H1 (cell line): ENCODE results near the gene OVCH2. TPM values are rescaled to one million over a fixed set of nuclear protein-coding genes. Genes with fewer than 3 reads are reported as not detected.

ENCODE experiments used
- CTCF ChIA-PET: fragments of 300-600 bp; sonication (Branson Sonifier 250); formaldehyde crosslinking; loops from one replicate; lab custom pipeline; 2021; ENCODE audit not compliant: partially characterized antibody; lab: Charles Lee
- POLR2A ChIA-PET: fragments of 300-600 bp; sonication (Branson Sonifier 250); formaldehyde crosslinking; loops from one replicate; lab custom pipeline; 2021; ENCODE audit warnings: inconsistent platforms; ENCODE audit not compliant: partially characterized antibody; lab: Charles Lee
- DNase-seq, 2 experiments: peaks; one replicate each; pipeline versions ENCODE4 v3.0.0 to v3.0.0-alpha.2; 2010 to 2022; ENCODE audit warnings: low spot score in 2 of 2, low read depth in 1 of 2, mixed read lengths in 1 of 2
- FAIRE-seq: peaks from 2 replicates; lab custom pipeline; 2011; peaks lifted over from hg19 to GRCh38; lab: Jason Lieb, UNC
- H2AFZ ChIP-seq: 2 replicates; pipeline ENCODE4 v1.8.1; 2012; ENCODE audit warnings: low read length, inconsistent platforms
- H2AK5ac ChIP-seq: 2 replicates; pipeline ENCODE4 v1.6.1; 2013; ENCODE audit warnings: low read depth, low read length
- H2BK120ac ChIP-seq: replicated peaks from 2 replicates; pipeline ENCODE3; 2013; ENCODE audit warnings: low read depth, low read length, inconsistent platforms
- H2BK12ac ChIP-seq: 2 replicates; pipeline ENCODE4 v1.6.1; 2013; ENCODE audit warnings: low read depth, low read length
- H2BK15ac ChIP-seq: 2 replicates; pipeline ENCODE4 v1.6.1; 2013; ENCODE audit warnings: low read length
- H2BK20ac ChIP-seq: 2 replicates; pipeline ENCODE4 v1.6.1; 2013; ENCODE audit warnings: low read length
- H2BK5ac ChIP-seq: 2 replicates; pipeline ENCODE4 v1.6.1; 2013; ENCODE audit warnings: low read depth, low read length
- H3K14ac ChIP-seq: 2 replicates; pipeline ENCODE4 v1.6.1; 2013; ENCODE audit warnings: inconsistent platforms; ENCODE audit not compliant: insufficient read length
- H3K18ac ChIP-seq: 2 replicates; pipeline ENCODE4 v1.6.1; 2013; ENCODE audit warnings: low read length; ENCODE audit errors: extremely low read depth
- H3K23ac ChIP-seq: 2 replicates; pipeline ENCODE4 v1.6.1; 2013; ENCODE audit warnings: inconsistent platforms; ENCODE audit not compliant: insufficient read length
- H3K23me2 ChIP-seq: 2 replicates; pipeline ENCODE4 v1.6.1; 2013; ENCODE audit warnings: low read depth, low read length
- H3K27ac ChIP-seq: 2 replicates; pipeline ENCODE4 v1.6.1; 2011; ENCODE audit warnings: low read depth, low read length, inconsistent platforms
- H3K27me3 ChIP-seq, 4 experiments: replicated peaks in 1 of 4; 1 replicate in 1 of 4; 2 replicates in 3 of 4; pipeline versions ENCODE4 v1.6.1 to v1.8.1; 2011 to 2013; ENCODE audit warnings: low read length in 3 of 4, mild to moderate bottlenecking in 3 of 4, inconsistent platforms in 2 of 4, mixed read lengths in 2 of 4, moderate library complexity in 1 of 4; ENCODE audit not compliant: control insufficient read depth in 3 of 4, insufficient read depth in 3 of 4; ENCODE audit errors: extremely low read depth in 1 of 4
- H3K36me3 ChIP-seq, 4 experiments: 2 replicates each; pipeline versions ENCODE4 v1.6.1 to v1.8.1; 2011 to 2013; ENCODE audit warnings: mild to moderate bottlenecking in 4 of 4, low read length in 3 of 4, moderate library complexity in 2 of 4, control low read depth in 1 of 4, inconsistent platforms in 1 of 4; ENCODE audit not compliant: insufficient read depth in 4 of 4, control insufficient read depth in 2 of 4
- H3K4ac ChIP-seq: replicated peaks from 2 replicates; pipeline ENCODE3; 2013; ENCODE audit warnings: low read length, low read depth, mixed read lengths, inconsistent platforms; ENCODE audit not compliant: insufficient read length
- H3K4me1 ChIP-seq, 4 experiments: replicated peaks in 1 of 4; 1 replicate in 1 of 4; 2 replicates in 3 of 4; pipeline versions ENCODE4 v1.6.1 to v1.8.1; 2011 to 2013; ENCODE audit warnings: low read length in 3 of 4, inconsistent platforms in 2 of 4, mixed read lengths in 1 of 4; ENCODE audit not compliant: insufficient read depth in 4 of 4, control insufficient read depth in 3 of 4
- H3K4me2 ChIP-seq, 2 experiments: 2 replicates each; pipeline versions ENCODE4 v1.6.1 to v1.8.1; 2011 to 2013; ENCODE audit warnings: low read depth in 2 of 2, low read length in 2 of 2, control low read depth in 1 of 2, inconsistent platforms in 1 of 2, mild to moderate bottlenecking in 1 of 2; ENCODE audit not compliant: insufficient read depth in 1 of 2
- H3K4me3 ChIP-seq, 4 experiments: fragments of 200-600, 300-600 bp in 1 of 4; sonication (generic), shearing (Covaris generic), sonication (Bioruptor Twin) in 1 of 4; 2 replicates each; pipeline versions ENCODE4 v1.5.1 to v1.8.1; 2011 to 2016; ENCODE audit warnings: low read length in 4 of 4, low read depth in 3 of 4, control low read depth in 2 of 4, inconsistent platforms in 2 of 4, mild to moderate bottlenecking in 2 of 4, mixed read lengths in 1 of 4, moderate library complexity in 1 of 4; ENCODE audit not compliant: insufficient read depth in 2 of 4; ENCODE audit errors: extremely low read depth in 1 of 4
- H3K56ac ChIP-seq: replicated peaks from 2 replicates; pipeline ENCODE3; 2013; ENCODE audit warnings: low read depth, mild to moderate bottlenecking, mixed read lengths, low read length, inconsistent platforms; ENCODE audit not compliant: insufficient read length
- H3K79me1 ChIP-seq: 2 replicates; pipeline ENCODE4 v1.6.1; 2013; ENCODE audit warnings: low read depth, low read length, control low read depth
- H3K79me2 ChIP-seq, 2 experiments: 2 replicates each; pipeline versions ENCODE4 v1.6.1 to v1.8.1; 2012 to 2013; ENCODE audit warnings: low read length in 2 of 2, mild to moderate bottlenecking in 2 of 2, inconsistent platforms in 1 of 2; ENCODE audit not compliant: insufficient read depth in 2 of 2, control insufficient read depth in 1 of 2
- H3K9ac ChIP-seq, 4 experiments: replicated peaks in 1 of 4; 1 replicate in 1 of 4; 2 replicates in 3 of 4; pipeline versions ENCODE4 v1.6.1 to v1.8.1; 2011 to 2013; ENCODE audit warnings: low read depth in 3 of 4, low read length in 3 of 4, control low read depth in 2 of 4, mild to moderate bottlenecking in 2 of 4, moderate library complexity in 2 of 4, inconsistent platforms in 1 of 4; ENCODE audit errors: extremely low read depth in 1 of 4
- H3K9me3 ChIP-seq, 2 experiments: 2 replicates each; pipeline versions ENCODE4 v1.6.1 to v1.8.1; 2012 to 2013; ENCODE audit warnings: mild to moderate bottlenecking in 2 of 2, moderate library complexity in 2 of 2, control low read depth in 1 of 2, inconsistent platforms in 1 of 2, low read depth in 1 of 2, low read length in 1 of 2, mixed read lengths in 1 of 2; ENCODE audit not compliant: insufficient read depth in 2 of 2
- H4K20me1 ChIP-seq, 2 experiments: replicated peaks in 1 of 2; 2 replicates each; pipeline versions ENCODE3 to v1.8.1; 2011 to 2013; ENCODE audit warnings: inconsistent platforms in 2 of 2, low read length in 2 of 2, mild to moderate bottlenecking in 1 of 2; ENCODE audit not compliant: insufficient read depth in 2 of 2, control insufficient read depth in 1 of 2
- H4K5ac ChIP-seq: 2 replicates; pipeline ENCODE4 v1.6.1; 2013; ENCODE audit warnings: low read length, low read depth, mixed read lengths, inconsistent platforms; ENCODE audit not compliant: insufficient read length
- H4K8ac ChIP-seq: 2 replicates; pipeline ENCODE4 v1.8.0; 2013; ENCODE audit warnings: mild to moderate bottlenecking, moderate library complexity, low read length, inconsistent platforms; ENCODE audit not compliant: insufficient read depth; ENCODE audit errors: extremely low read depth
- H4K91ac ChIP-seq: replicated peaks from 2 replicates; pipeline ENCODE3; 2013; ENCODE audit warnings: low read length, mixed read lengths, inconsistent platforms; ENCODE audit not compliant: insufficient read length
- ASH2L ChIP-seq: fragments of 200-600, 300-600 bp; sonication (generic); IDR thresholded peaks from one replicate; pipeline ENCODE4 v1.7.1; 2017; ENCODE audit warnings: low read length
- ATF3 ChIP-seq: IDR thresholded peaks from 2 replicates; pipeline ENCODE4 v1.6.1; 2011; ENCODE audit warnings: low read depth, mild to moderate bottlenecking, low read length; ENCODE audit not compliant: insufficient read depth
- BCL11A ChIP-seq, 2 experiments: IDR thresholded peaks; one replicate each; pipeline ENCODE4 v1.6.1; 2011; ENCODE audit warnings: low read depth in 2 of 2, low read length in 2 of 2, mild to moderate bottlenecking in 2 of 2
- CREB1 ChIP-seq: IDR thresholded peaks from 2 replicates; pipeline ENCODE4 v1.6.1; 2012; ENCODE audit warnings: inconsistent platforms
- EGR1 ChIP-seq: IDR thresholded peaks from 2 replicates; pipeline ENCODE4 v1.6.1; 2011; ENCODE audit warnings: low read depth, low read length, borderline replicate concordance
- JUN ChIP-seq: IDR thresholded peaks from 2 replicates; pipeline ENCODE4 v1.6.1; 2011; ENCODE audit warnings: low read depth, mild to moderate bottlenecking, improper control_type of control experiment, low read length
- KDM1A ChIP-seq: fragments of 200-600, 300-600 bp; sonication (generic); IDR thresholded peaks from 2 replicates; pipeline ENCODE4 v1.7.1; 2016; ENCODE audit warnings: mild to moderate bottlenecking, low read length, borderline replicate concordance
- POU5F1 ChIP-seq: IDR thresholded peaks from 2 replicates; pipeline ENCODE4 v1.6.1; 2011; ENCODE audit warnings: low read depth, mild to moderate bottlenecking, low read length, moderate library complexity
- RBBP5 ChIP-seq: IDR thresholded peaks from 2 replicates; pipeline ENCODE4 v1.7.1; 2012; ENCODE audit warnings: low read depth, mild to moderate bottlenecking, inconsistent platforms, low read length, moderate library complexity, borderline replicate concordance
- RXRA ChIP-seq: IDR thresholded peaks from 2 replicates; pipeline ENCODE4 v1.6.1; 2011; ENCODE audit warnings: low read depth, mild to moderate bottlenecking, low read length, moderate library complexity; ENCODE audit not compliant: insufficient read depth
- SIX5 ChIP-seq: IDR thresholded peaks from 2 replicates; pipeline ENCODE4 v1.6.1; 2011; ENCODE audit warnings: mild to moderate bottlenecking, low read depth, low read length
- SP2 ChIP-seq: IDR thresholded peaks from 2 replicates; pipeline ENCODE4 v1.6.1; 2012; ENCODE audit warnings: mild to moderate bottlenecking, low read length, inconsistent platforms
- WGBS, 2 experiments: shearing (Covaris generic) in 1 of 2; methylation state at CpG; one replicate each; pipeline versions ENCODE4 v1.1.6 to v1.1.7; 2013 to 2015; ENCODE audit warnings: low lambda C conversion rate in 2 of 2, mixed read lengths in 2 of 2, inconsistent platforms in 1 of 2, low coverage in 1 of 2, missing lambda C conversion rate in 1 of 2; ENCODE audit not compliant: insufficient replicate concordance in 2 of 2, insufficient coverage in 1 of 2, insufficient read length in 1 of 2; ENCODE audit errors: extremely low coverage in 1 of 2, missing lambda C conversion rate in 1 of 2; 5-methylcytosine and 5-hydroxymethylcytosine counted together
- polyA plus RNA-seq, 7 experiments: library from polyadenylated mRNA; depleted of rRNA in 3 of 7; stranded (reverse) in 5 of 7; unstranded in 2 of 7; fragments of >200 nt in 5 of 7; fragments of 200-250 nt in 2 of 7; gene quantifications; 1 replicate in 5 of 7; 2 replicates in 1 of 7; 4 replicates in 1 of 7; pipeline versions ENCODE4 v1.2.1 to v1.2.3, GENCODE V29; 2011 to 2013; ENCODE audit warnings: missing spikeins in 2 of 7, mixed read lengths in 2 of 7
- total RNA-seq: library from RNA; stranded (reverse); fragmentation: NEBNext Ultra II Directional; extraction: Animal tissue kit (Norgen Biotek cat#: 25700); gene quantifications from 2 replicates; pipeline ENCODE4 v1.2.1, GENCODE V29; 2021

The OVCH2 gene
- total and polyA plus RNA-seq, 2 of the 8 experiments (the other 6 are each of a cell fraction or from before 2014, with no cell fraction given): 0.03 to 1.1 TPM

GRCh38 chr11:7664867-7665266 lies 41.4 kb downstream of the OVCH2 start:
- no peak overlapping the region for H4K8ac ChIP-seq
- H3K36me3 ChIP-seq: peaks cover 21 to 44% (median 39%) of the 10 kb centered on the region in 4 experiments; a peak in 7 of 8 replicates
- 75% methylated on average over 6 of the region's 6 CpGs; no CpG with 5 or more reads in 1 of the 2 experiments for WGBS, 2 experiments

More at GRCh38 chr11:7664867-7665266, 41.4 kb downstream of the OVCH2 start:
- no peak overlapping the region for H3K27ac ChIP-seq
- H4K20me1 ChIP-seq: no peaks in the 10 kb centered on the region
- no peak overlapping the region for H2AK5ac ChIP-seq
- H2BK5ac ChIP-seq: no peak overlapping the region
- ChIA-PET CTCF (interaction anchor here (0.6 to 5.7 kb wide), 41 partner anchors 8 to 568 kb away, joined by 3 to 46 read pairs (median 6); no protein-coding TSS in a partner anchor), POLR2A (interaction anchor here (0.5 to 1.6 kb wide), 4 partner anchors 9 to 93 kb away, joined by 3 to 5 read pairs (median 4); partner anchors contain the start of gene CYB5R2)
- TF ChIP-seq CREB1 (no peak), EGR1 (no peak), RBBP5 (no peak), ASH2L (no peak), RXRA (no peak), ATF3 (no peak), KDM1A (no peak), BCL11A (IDR thresholded peaks at IDR 0.05; ENCODE audit: low read depth in 2 of 2, low read length in 2 of 2) (no peak), JUN (no peak), SIX5 (no peak), POU5F1 (no peak), SP2 (no peak)
- no peak overlapping the region for H3K4me2 ChIP-seq
- H4K5ac ChIP-seq: no peak overlapping the region
- H3K18ac ChIP-seq: no peak overlapping the region
- H3K27me3 ChIP-seq: no peaks in the 10 kb centered on the region
- H2BK20ac ChIP-seq: no peak overlapping the region
- H2BK15ac ChIP-seq: no peak overlapping the region
- H3K9ac ChIP-seq: no peak overlapping the region
- DNase-seq (peak in 1 of 2 experiments; percentile 14), FAIRE-seq (no peak)
- H2AFZ ChIP-seq: no peak overlapping the region
- no peak overlapping the region for H3K4me3 ChIP-seq
- no peak overlapping the region for H2BK12ac ChIP-seq
- no peaks in the 10 kb centered on the region for H3K4me1 ChIP-seq
- no peaks in the 10 kb centered on the region for H3K79me1 ChIP-seq
- H3K4ac ChIP-seq: no peak overlapping the region
- H4K91ac ChIP-seq: no peak overlapping the region
- no peaks in the 10 kb centered on the region for H3K23me2 ChIP-seq
- H3K14ac ChIP-seq: no peak overlapping the region
- H3K56ac ChIP-seq: no peak overlapping the region
- peaks cover 6 to 28% of the 10 kb centered on the region in 2 experiments for H3K9me3 ChIP-seq
- H3K23ac ChIP-seq: no peak overlapping the region
- H3K79me2 ChIP-seq: no peaks in the 10 kb centered on the region
- no peak overlapping the region for H2BK120ac ChIP-seq
